GM18867 (cell line): ENCODE results near the gene PYY.

ENCODE experiments used
- ATAC-seq: cut with Tn5 transposase; IDR thresholded peaks from one replicate; pipeline ENCODE4 v1.9.1; 2021; ENCODE audit warnings: mild to moderate bottlenecking, moderate library complexity; ENCODE audit not compliant: unreplicated experiment

Gene PYY

DNA sequence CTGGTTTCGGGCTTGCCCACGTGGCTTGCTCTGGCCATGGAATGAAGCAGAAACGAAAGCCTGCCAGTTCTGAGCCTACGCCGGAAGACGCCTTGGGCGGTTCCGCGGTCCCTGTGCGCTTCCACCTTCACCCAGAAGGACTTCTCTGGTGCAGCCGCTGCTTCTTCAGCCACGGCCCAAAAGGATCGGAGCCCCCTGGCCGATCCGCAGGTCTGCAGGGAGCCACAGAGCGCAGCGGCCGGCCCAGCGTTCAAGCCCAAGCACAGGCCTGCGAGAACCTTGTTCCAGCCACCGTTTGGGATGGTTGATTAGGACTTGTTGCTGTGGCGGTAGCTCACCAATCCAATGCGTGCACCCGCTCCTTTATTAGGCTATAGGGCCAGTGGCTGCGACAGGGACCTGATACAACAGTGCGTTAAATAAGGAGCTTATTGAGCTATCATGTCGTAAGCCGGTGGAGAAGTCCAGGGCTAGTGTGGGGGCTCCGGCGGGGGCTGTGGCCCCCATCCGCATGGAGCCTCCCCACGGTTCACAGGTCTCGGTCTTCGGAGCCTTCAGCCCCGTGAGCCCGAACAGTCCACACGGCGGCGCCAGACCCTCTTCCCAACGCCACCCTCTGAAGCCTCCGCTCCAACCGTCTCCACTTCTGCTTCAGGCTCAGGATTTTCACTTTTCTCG, 36.3 kb downstream of the PYY start:
- ATAC-seq: no peak

DNA sequence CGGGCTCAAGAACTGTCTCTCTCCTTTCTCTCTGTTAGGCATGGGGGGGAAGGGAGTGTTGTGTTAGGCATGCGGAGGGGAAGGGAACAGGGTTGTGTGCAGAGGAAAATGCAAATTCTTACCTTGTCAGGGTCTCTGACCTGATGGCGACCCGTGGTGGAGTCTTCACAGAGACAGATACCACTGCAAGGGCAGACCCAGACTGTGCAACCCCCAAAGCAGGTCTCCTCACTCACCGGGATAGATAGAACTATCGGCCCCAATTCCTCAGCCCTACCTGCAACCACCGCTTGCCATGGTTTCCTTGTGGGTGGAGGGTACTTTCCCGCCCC, 36.8 kb downstream of the PYY start:
- no peak for ATAC-seq

DNA sequence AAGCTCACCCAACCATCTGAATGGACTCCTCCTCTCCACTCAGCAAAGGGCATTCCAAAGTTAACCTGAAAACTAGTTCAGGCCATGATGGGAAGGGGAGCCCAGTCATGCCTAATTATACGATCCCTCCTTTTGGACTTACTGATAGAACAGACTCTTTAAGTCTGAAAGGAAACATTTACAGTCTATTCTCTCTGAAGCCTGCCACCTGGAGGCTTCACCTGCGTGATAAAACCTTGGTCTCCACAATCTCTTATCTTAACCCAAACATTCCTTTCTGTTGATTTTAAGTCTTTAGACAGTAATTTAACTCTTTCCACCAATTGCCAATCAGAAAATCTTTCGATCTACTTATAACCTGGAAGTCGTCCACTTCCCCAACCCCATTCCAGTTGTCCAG, 37.4 kb downstream of the PYY start:
- no peak for ATAC-seq

DNA sequence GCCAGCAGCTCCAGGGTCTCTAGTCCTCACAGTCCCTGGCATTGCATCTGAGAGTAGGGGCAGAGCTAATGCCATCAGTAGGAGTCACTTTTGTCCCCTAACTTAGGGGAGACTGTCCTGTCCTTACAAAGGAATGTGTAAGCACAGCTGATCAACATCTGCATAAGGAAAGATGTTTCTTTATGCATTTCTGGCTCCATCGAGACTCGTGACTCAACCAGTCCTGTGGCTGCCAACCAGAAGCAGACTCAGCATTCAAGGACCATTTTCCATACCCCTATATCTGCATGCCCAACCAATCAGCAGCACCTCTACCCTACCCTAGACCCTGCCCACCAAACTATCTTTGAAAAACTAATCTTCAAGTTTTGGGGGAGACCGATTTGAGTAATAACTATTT, 38.2 kb downstream of the PYY start:
- no peak for ATAC-seq

DNA sequence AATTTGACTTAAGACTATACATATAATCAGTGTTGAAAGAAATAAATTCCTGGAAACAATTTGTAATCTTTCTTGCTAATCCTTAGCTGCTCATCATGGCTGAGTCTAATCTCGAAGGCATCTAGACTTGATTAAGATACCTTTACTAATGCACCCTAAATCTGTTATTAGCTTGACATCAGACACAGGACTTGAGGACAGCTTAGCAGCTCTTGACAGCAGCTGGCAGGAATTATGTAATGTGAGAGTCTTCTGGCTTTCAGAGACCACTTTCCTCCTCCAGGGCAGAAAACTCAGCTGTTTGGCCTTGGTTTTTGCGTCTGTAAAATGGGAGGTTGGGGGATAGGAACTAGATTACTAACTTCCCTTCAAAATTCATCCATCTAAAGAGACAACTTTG, 39.3 kb downstream of the PYY start:
- ATAC-seq: no peak

DNA sequence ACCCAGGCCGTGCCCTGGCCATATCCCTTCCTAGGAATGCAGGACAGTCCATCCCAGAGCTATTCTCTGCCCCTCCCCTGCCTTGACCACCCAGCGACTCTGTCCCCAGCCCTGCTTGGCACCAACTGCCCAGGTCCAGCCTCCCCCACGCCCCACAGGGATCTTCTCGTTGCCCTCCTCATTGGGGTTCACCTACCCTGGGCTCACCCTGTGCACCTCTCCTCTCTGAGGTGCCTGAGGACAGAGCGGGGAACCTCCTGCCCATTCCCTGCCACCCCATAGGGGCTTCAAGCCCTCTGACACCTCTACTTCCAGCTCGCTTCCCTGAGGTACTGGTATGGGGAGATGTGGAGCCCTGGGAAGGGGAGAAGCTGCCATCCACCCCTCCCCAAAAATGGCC, 40.2 kb downstream of the PYY start:
- ATAC-seq: no peak

DNA sequence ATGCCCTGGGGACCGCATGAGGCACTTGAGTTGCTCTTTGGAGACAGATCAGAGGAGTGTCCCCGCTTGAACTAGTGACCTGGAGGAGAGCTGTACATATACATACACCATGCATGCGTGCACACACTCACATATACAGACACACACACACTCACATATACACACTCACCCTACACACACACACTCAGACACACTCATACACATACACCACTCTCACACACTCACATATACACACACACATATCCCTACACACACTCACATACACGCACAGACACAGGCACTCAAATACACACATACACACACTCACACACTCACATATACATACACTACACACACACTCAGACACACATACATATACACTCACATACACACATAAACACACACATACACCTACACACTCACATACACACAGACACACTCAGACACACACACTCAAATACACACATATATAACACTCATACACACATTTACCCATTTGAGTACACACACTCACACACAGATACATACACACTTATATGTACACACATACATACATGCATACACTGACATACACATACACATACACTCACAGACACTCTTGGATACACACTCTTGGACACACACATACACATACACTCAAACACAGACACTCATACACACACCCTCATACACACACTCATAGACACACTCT, 41.0 kb downstream of the PYY start:
- ATAC-seq: no peak

DNA sequence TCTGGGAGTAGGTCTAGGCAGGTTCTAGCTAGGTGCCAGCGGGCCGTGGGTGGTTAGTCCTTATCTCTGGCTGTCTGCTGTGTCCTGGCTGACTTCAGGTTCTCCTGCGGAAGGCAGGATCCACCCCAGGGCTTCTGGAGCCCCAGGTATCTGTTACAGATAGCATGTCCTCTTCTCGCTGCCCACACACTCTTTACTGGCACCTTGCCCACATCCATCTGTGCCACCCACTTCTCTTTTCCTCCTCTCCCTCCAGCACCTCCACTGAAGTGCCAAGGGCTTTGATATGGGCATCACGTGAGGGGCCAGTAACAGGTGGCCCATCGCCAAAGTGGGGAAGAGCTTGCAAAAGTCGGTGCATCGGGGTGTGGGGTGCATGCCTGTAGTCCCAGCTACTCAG, 41.8 kb downstream of the PYY start:
- ATAC-seq: no peak

DNA sequence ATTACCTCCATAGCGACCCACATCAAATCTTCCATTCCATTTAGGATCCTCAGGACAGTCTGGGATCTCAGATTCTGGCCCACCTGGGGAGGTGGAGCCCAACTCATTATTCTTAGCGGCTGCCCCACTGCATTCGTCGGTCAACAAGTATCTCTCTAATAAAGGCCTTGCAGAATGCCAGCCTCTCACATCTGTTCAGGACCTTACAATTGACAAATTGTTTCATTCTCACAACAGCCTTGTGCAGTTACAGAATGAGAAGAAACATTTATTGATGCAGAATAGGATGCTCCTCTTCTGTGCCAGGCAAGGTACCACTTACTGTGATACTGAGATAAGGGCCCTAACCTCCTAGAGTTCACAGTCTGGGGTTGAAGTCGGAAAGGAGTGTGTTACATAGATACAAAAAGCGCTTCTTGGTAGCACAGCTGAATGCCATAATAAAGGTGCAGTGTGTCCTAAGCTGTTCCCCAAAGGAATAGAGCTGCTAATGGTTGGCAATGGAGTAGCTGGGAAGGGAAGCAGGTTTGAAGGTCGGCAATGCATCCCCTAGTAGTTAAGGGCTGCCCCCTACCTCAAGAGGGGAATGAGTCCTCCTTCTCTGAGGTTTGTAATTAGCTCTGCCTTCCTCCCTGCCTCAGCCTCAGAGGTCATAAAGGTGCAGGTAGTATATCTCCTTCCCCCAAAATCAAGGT, 44.1 kb downstream of the PYY start:
- ATAC-seq: no peak

DNA sequence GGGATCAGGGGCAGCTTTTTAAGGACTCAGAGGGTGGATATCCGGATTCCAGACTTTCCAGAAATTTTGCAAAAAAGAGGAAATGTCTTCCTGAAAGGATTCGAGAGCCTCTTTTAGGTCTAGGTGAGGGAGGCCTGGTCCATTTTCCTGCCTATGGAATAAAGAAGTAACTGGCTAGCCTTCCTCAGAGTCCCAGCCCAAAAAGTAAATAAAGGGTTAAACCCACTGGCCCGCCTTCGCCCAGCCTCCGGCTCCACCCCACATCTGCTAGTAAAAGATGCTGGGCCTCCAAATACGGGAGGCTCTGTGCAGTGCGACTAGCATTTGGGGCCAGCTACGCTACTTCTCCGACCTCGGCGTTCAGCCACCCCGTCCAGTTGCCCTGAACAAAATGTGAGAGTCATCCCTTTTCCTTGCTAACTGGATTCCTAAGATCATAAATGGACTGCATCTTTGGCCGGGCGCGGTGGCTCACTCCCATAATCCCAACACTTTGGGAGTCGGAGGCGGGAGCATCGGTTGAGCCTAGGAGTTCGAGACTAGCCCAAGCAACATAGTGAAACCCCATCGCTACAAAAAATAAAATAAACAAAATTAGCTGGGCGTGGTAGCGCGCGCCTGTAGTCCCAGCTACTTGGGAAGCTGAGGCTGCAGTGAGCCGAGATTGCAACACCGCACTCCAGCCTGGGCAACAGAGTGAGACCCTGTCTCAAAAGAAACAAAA, 45.6 kb downstream of the PYY start:
- ATAC-seq: no peak

DNA sequence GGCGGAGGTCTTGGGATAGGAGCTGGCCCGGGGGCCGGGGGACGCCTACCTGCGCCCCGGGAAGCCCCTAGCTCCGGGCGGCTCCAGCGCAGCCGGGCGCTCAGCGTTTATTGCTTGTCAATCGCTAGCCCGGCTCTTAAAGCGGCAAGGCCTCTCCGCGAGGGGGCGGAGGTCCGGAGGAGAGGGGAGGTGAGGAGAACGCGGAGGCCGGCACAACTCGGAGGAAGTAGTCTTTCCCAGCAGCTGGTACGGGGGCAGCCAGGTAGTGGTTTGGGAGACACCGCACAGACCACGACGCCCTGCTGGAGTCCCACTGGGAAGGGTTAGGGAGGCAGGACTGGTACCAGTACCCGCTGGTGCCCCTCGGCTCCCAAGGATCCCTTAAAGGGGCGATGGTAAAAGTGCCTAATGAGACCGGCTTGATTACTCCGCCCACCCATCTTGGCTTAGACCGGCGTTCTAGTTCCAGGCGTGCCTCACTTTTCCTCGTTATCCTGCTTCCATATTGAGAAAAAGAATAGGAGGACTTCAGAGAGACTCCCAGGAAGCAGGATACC, 46.2 kb downstream of the PYY start, which contains the start of gene MPP2:
Gene MPP2, minus strand, starts transcription at position 112 of the 557 bp plus-strand sequence. CDS start 3,076 bp downstream, outside the sequence.
- no peak for ATAC-seq

DNA sequence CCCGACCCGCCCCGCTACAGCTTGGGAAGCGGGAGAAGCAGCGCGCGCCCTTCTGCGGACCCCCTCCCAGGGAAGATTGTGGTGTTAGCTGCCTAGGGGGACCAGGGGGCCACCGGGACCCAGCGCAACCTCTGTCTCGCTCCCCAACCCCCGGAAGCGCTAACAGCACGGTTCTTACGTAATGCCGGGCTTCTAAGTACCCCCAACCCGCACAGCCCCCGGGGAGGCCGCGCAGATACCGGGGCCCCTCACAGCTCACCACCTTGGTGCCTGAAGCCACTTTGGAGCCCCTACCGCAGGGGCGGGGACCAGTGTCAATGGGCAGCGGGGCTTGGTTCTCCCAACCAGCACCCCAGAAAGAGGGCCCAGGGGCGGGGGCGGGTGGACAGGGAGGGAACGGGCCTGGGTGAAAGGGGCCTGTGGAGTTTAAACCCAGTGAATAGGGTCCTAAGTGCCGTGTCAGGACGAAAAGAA, 46.8 kb downstream of the PYY start:
- ATAC-seq: no peak

DNA sequence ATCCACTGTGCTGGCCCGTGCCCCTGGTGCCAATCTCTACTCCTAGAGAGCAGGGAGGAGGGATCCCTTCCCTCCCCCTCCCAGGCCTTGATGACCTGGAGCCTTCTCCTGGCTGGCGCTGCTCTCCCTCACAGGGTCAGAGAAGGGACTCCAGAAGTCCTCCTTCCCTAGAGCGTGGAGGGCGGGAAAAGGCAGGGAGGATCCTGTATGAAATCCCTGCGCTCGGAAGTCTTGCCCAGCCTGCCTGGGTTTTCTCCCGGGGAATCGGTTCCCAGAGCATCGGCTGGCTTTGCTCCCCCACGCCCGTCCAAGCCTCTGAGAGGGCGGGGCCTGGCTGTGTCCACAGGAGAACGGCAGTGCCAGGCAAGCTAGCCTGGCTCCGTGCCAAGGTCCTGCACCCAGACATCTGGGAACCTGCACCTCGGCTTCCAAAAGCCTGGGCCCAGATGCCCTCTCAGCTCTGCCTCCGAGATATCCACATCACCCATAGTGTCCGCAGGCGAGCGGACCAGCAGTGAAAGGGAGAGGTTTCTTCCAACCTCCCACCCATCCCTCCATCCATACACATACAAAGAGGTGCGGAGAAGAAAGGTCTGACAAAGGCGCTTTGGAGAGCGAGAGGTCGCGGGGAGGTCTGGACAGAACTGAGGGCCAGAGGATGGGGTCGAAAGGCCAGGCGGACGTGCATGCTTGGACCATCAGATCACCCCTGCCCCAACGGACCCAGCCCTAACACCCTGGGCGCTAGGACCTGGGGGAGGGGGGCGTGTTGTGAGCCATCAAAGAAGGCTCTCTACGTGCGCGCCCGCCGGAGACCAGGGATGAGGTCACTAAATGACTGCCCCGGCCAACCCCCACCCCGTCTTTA, 47.5 kb downstream of the PYY start:
- ATAC-seq: no peak

DNA sequence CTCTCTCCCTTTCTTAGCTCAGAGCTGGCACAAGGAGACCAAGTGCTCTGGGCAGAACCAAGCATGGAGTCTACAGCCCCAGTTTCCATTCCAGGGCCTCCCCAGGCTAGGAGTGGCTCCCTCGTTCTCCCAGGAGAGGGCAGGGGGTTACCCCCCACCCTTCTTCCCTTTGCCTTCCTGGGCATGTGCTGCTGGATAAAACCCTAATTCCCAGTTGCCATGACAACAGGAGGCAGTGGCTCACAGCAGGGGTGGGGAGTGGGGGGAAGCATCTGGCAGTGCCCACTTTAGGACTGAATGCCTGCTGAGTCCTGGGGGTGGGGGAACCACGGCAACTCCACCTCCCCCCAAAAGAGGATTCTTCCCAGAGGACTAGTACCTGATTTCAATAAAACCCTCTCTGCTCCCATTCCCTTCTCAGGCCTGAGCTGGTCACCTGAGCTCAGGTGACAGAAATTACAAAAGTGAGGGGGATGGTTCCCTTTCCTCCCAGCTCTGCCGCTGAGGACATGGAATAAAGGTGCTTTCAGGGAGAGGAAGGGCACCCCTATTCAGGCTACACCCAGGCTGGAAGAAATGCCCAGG, 48.2 kb downstream of the PYY start:
- ATAC-seq: no peak
